HL-60 (cell line): Measurements from ENCODE around the gene CLDN14.

ENCODE experiments used
- POLR2AphosphoS5 ChIP-seq: IDR thresholded peaks from 2 replicates; pipeline ENCODE4 v1.6.1; 2012; ENCODE audit warnings: low read depth
- TF ChIP-seq, protein P1 (sequence below): IDR thresholded peaks from one replicate; pipeline ENCODE4 v1.5.1; 2011; ENCODE audit warnings: low read length, control low read depth, inconsistent platforms; ENCODE audit not compliant: insufficient read depth

DNA sequence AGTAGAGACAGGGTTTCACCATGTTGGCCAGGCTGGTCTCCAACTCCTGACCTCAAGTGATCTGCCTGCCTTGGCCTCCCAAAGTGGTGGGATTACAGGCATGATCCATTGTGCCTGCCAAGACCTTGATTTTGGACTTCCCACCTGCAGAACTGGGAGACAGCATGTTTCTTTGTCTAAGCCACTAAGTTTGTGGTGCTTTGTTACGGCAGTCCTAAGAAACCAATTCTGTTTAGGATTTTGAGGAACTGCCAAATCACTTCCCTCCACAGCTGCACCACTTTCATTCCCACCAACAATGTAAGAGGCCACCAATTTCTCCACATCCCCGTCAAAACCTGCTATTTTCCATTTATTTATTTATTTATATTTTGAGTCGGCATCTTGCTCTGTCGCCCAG is 48.7 kb downstream of the CLDN14 start:
- TF ChIP-seq POLR2AphosphoS5, result no peak
- TF ChIP-seq, protein P1, sequence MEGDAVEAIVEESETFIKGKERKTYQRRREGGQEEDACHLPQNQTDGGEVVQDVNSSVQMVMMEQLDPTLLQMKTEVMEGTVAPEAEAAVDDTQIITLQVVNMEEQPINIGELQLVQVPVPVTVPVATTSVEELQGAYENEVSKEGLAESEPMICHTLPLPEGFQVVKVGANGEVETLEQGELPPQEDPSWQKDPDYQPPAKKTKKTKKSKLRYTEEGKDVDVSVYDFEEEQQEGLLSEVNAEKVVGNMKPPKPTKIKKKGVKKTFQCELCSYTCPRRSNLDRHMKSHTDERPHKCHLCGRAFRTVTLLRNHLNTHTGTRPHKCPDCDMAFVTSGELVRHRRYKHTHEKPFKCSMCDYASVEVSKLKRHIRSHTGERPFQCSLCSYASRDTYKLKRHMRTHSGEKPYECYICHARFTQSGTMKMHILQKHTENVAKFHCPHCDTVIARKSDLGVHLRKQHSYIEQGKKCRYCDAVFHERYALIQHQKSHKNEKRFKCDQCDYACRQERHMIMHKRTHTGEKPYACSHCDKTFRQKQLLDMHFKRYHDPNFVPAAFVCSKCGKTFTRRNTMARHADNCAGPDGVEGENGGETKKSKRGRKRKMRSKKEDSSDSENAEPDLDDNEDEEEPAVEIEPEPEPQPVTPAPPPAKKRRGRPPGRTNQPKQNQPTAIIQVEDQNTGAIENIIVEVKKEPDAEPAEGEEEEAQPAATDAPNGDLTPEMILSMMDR, result no peak
